Sigmoid colon (tissue), 4 donors: Measurements from ENCODE around the gene SUCLA2.

Experiments
- CTCF ChIP-seq, 4 experiments: fragments of 450-650 bp in 3 of 4; fragments of 200-600 bp in 1 of 4; IDR thresholded peaks; one replicate each; pipeline ENCODE4 v1.5.1; 2016 to 2019; ENCODE audit warnings: antibody characterized with exemption in 4 of 4, mild to moderate bottlenecking in 3 of 4, moderate library complexity in 2 of 4
- POLR2A ChIP-seq, 2 donors: fragments of 450-650 bp; IDR thresholded peaks; one replicate each; pipeline ENCODE4 v1.6.1; 2016; ENCODE audit warnings: antibody characterized with exemption in 2 of 2, mild to moderate bottlenecking in 2 of 2, moderate library complexity in 2 of 2
- POLR2AphosphoS5 ChIP-seq, 4 donors: sonication (generic); formaldehyde crosslinking; IDR thresholded peaks; one replicate each; pipeline ENCODE4 v1.6.1; 2017; ENCODE audit warnings: antibody characterized with exemption in 4 of 4

- TF ChIP-seq POLR2A (IDR thresholded peaks at IDR 0.05) (no peak), CTCF (IDR thresholded peaks at IDR 0.05) (no peak), POLR2AphosphoS5 (IDR thresholded peaks at IDR 0.05) (no peak)
Measured at GRCh38 chr13:47893527-47893926, 107.5 kb downstream of the SUCLA2 start.
